DOHH2 (cell line): ENCODE results near the gene CAMKMT.
"Not testable (repeated sequence)": the region's sequence is repeated elsewhere in the genome, so short reads cannot be mapped to it uniquely, and the experiment has no call there.

Source experiments
- H3F3A ChIP-seq: fragments of 200-600 bp; sonication (generic), shearing (Covaris generic); 2 replicates; pipeline ENCODE4 v1.6.0; 2016; ENCODE audit warnings: antibody characterized with exemption, mild to moderate bottlenecking; ENCODE audit not compliant: control insufficient read depth, insufficient read depth
- H3K27ac ChIP-seq: fragments of 200-600 bp; sonication (generic); 2 replicates; pipeline ENCODE4 v1.5.1; 2014; ENCODE audit warnings: low read depth, mild to moderate bottlenecking, low read length, moderate library complexity
- H3K27me3 ChIP-seq: fragments of 200-600 bp; sonication (generic); 2 replicates; pipeline ENCODE4 v1.6.1; 2014; ENCODE audit warnings: mild to moderate bottlenecking, low read length, mixed read lengths; ENCODE audit not compliant: control insufficient read depth
- H3K36me3 ChIP-seq: fragments of 200-600 bp; sonication (generic); 2 replicates; pipeline ENCODE4 v1.6.1; 2014; ENCODE audit warnings: mild to moderate bottlenecking, low read length, moderate library complexity, mixed read lengths; ENCODE audit not compliant: control insufficient read depth
- H3K4me1 ChIP-seq: fragments of 200-600 bp; sonication (generic); 2 replicates; pipeline ENCODE4 v1.6.1; 2014; ENCODE audit warnings: mild to moderate bottlenecking, low read length, mixed read lengths; ENCODE audit not compliant: control insufficient read depth
- H3K4me2 ChIP-seq: fragments of 200-600 bp; sonication (generic); 2 replicates; pipeline ENCODE4 v1.6.0; 2014; ENCODE audit warnings: mild to moderate bottlenecking, low read length, moderate library complexity
- H3K4me3 ChIP-seq: fragments of 200-600 bp; sonication (generic); 2 replicates; pipeline ENCODE4 v1.5.1; 2014; ENCODE audit warnings: mild to moderate bottlenecking, low read length, mixed read lengths
- H3K79me2 ChIP-seq: fragments of 200-600 bp; sonication (generic); 2 replicates; pipeline ENCODE4 v1.6.1; 2014; ENCODE audit warnings: mild to moderate bottlenecking, low read length, mixed read lengths; ENCODE audit not compliant: control insufficient read depth
- H3K9me2 ChIP-seq: fragments of 200-600 bp; sonication (generic); replicated peaks from 2 replicates; pipeline ENCODE4 v1.6.1; 2014; ENCODE audit warnings: mild to moderate bottlenecking, low read length, mixed read lengths; ENCODE audit not compliant: control insufficient read depth
- H3K9me3 ChIP-seq: fragments of 200-600 bp; sonication (generic); 2 replicates; pipeline ENCODE4 v1.6.1; 2014; ENCODE audit warnings: antibody characterized with exemption, low read length, mixed read lengths; ENCODE audit not compliant: control insufficient read depth, insufficient read depth
- H4K20me1 ChIP-seq: fragments of 200-600 bp; sonication (generic); 2 replicates; pipeline ENCODE4 v1.6.0; 2014; ENCODE audit warnings: low read depth, mild to moderate bottlenecking, antibody characterized with exemption, low read length, moderate library complexity; ENCODE audit not compliant: control insufficient read depth, insufficient read depth
- CTCF ChIP-seq: fragments of 200-600 bp; sonication (generic); IDR thresholded peaks from one replicate; pipeline ENCODE4 v1.5.1; 2014; ENCODE audit warnings: antibody characterized with exemption, mild to moderate bottlenecking, low read depth, low read length; ENCODE audit not compliant: poor library complexity, severe bottlenecking
- EZH2phosphoT487 ChIP-seq: fragments of 200-600 bp; sonication (generic); IDR thresholded peaks from 2 replicates; pipeline ENCODE4 v1.6.1; 2017; ENCODE audit warnings: borderline replicate concordance, mild to moderate bottlenecking, antibody characterized with exemption, low read length, moderate library complexity, mixed read lengths

Gene CAMKMT

GRCh38 chr2:44496130-44496529 lies 134.4 kb downstream of the CAMKMT start:
- H3K4me2 ChIP-seq = no peak overlapping the region
- H3K9me2 ChIP-seq = no peaks in the 10 kb centered on the region
- no peaks in the 10 kb centered on the region for H3K9me3 ChIP-seq
- H4K20me1 ChIP-seq = no peaks in the 10 kb centered on the region
- no peaks in the 10 kb centered on the region for H3K4me1 ChIP-seq
- no peaks in the 10 kb centered on the region for H3K36me3 ChIP-seq
- no peaks in the 10 kb centered on the region for H3F3A ChIP-seq
- H3K4me3 ChIP-seq = no peak overlapping the region
- H3K27ac ChIP-seq = no peak overlapping the region
- no peaks in the 10 kb centered on the region for H3K27me3 ChIP-seq
- H3K79me2 ChIP-seq = no peaks in the 10 kb centered on the region
- no peak for TF ChIP-seq EZH2phosphoT487

GRCh38 chr2:44498551-44498950 lies 136.8 kb downstream of the CAMKMT start:
- TF ChIP-seq EZH2phosphoT487 (no peak), CTCF (no peak)
- no peaks in the 10 kb centered on the region for H3F3A ChIP-seq
- no peak overlapping the region for H3K4me3 ChIP-seq
- no peaks in the 10 kb centered on the region for H3K9me2 ChIP-seq
- no peak overlapping the region for H3K27ac ChIP-seq
- no peaks in the 10 kb centered on the region for H3K79me2 ChIP-seq
- H3K4me1 ChIP-seq = no peaks in the 10 kb centered on the region
- H3K36me3 ChIP-seq = no peaks in the 10 kb centered on the region
- H3K4me2 ChIP-seq = no peak overlapping the region
- H3K27me3 ChIP-seq = no peaks in the 10 kb centered on the region
- no peaks in the 10 kb centered on the region for H3K9me3 ChIP-seq
- no peaks in the 10 kb centered on the region for H4K20me1 ChIP-seq

GRCh38 chr2:44505664-44506063 lies 143.9 kb downstream of the CAMKMT start:
- not testable (repeated sequence) for H4K20me1 ChIP-seq, H3K36me3 ChIP-seq, H3K4me2 ChIP-seq, H3K9me3 ChIP-seq, H3K4me1 ChIP-seq, H3F3A ChIP-seq, H3K4me3 ChIP-seq, H3K79me2 ChIP-seq, H3K9me2 ChIP-seq, H3K27me3 ChIP-seq, H3K27ac ChIP-seq

GRCh38 chr2:44510246-44510645 lies 148.5 kb downstream of the CAMKMT start:
- Histone ChIP-seq H3K79me2 (no peaks in the 10 kb centered on the region), H3K9me2 (no peaks in the 10 kb centered on the region), H4K20me1 (no peaks in the 10 kb centered on the region), H3K4me1 (no peaks in the 10 kb centered on the region), H3K36me3 (no peaks in the 10 kb centered on the region), H3K9me3 (no peaks in the 10 kb centered on the region), H3K27me3 (no peaks in the 10 kb centered on the region), H3K4me3 (no peak overlapping the region), H3F3A (no peaks in the 10 kb centered on the region), H3K27ac (no peak overlapping the region), H3K4me2 (no peak overlapping the region)
- TF ChIP-seq EZH2phosphoT487 = no peak
- no peak for TF ChIP-seq CTCF
